Measurements from ENCODE around the gene ATOH8. TPM values are rescaled to one million over a fixed set of nuclear protein-coding genes. Genes with fewer than 3 reads are reported as not detected.
"Not testable (repeated sequence)": the region's sequence is repeated elsewhere in the genome, so short reads cannot be mapped to it uniquely, and the experiment has no call there.

Gene ATOH8
- total RNA-seq, 1 donor from 2014 or later: 0.18 TPM

GRCh38 chr2:85823951-85824350 lies 70.2 kb downstream of the ATOH8 start:
- intact Hi-C loops (cut with micrococcal nuclease): no loop called here

- intact Hi-C loops (cut with micrococcal nuclease): loop anchor here (1.0 kb wide), 3 partner anchors 62 to 253 kb away; no protein-coding TSS in a partner anchor
Observed at GRCh38 chr2:85826990-85827878, 73.4 kb downstream of the ATOH8 start.

GRCh38 chr2:85827879-85828569 lies 74.2 kb downstream of the ATOH8 start:
- intact Hi-C loops (cut with micrococcal nuclease): loop anchor here (1.0 kb wide), 3 partner anchors 61 to 252 kb away; no protein-coding TSS in a partner anchor

- intact Hi-C loops (cut with micrococcal nuclease): no loop called here
Observed at GRCh38 chr2:85828725-85829124, 74.9 kb downstream of the ATOH8 start.

- intact Hi-C loops (cut with micrococcal nuclease): not testable (repeated sequence)
Observed at GRCh38 chr2:85829394-85829793, 75.6 kb downstream of the ATOH8 start.

- intact Hi-C loops (cut with micrococcal nuclease): loop anchor here (5.0 kb wide), 1 partner anchor 37 kb away; no protein-coding TSS in a partner anchor
Observed at GRCh38 chr2:85830645-85831044, 76.9 kb downstream of the ATOH8 start.

GRCh38 chr2:85831735-85832134 lies 77.9 kb downstream of the ATOH8 start:
- intact Hi-C loops (cut with micrococcal nuclease): loop anchor here (5.0 kb wide), 1 partner anchor 36 kb away; no protein-coding TSS in a partner anchor

GRCh38 chr2:85834466-85834865 lies 80.7 kb downstream of the ATOH8 start:
- intact Hi-C loops (cut with micrococcal nuclease): loop anchor here (5.0 kb wide), 1 partner anchor 33 kb away; no protein-coding TSS in a partner anchor

Other genes with a start within 250 kb of the ATOH8 start
- gene MAT2A, start 214.8 kb upstream of the ATOH8 start, total RNA-seq: 327 and 333 TPM in 2 replicates
- gene GGCX, start 192.5 kb upstream of the ATOH8 start, total RNA-seq: 21.3 and 24.3 TPM in 2 replicates
- 139 and 146 TPM in 2 replicates for gene VAMP8, start 176.4 kb upstream of the ATOH8 start, total RNA-seq
- gene VAMP5, start 169.6 kb upstream of the ATOH8 start, total RNA-seq: 60.8 and 65.6 TPM in 2 replicates
- 97.8 and 108 TPM in 2 replicates for gene RNF181, start 158.2 kb upstream of the ATOH8 start, total RNA-seq
- 2.1 and 2.2 TPM in 2 replicates for gene TMEM150A, start 151.3 kb upstream of the ATOH8 start, total RNA-seq
- gene C2orf68, start 141.9 kb upstream of the ATOH8 start, total RNA-seq: 40.5 and 41.4 TPM in 2 replicates
- 81.2 and 83.9 TPM in 2 replicates for gene USP39, start 137.8 kb upstream of the ATOH8 start, total RNA-seq
- not detected in 2 replicates for gene SFTPB, start 85.8 kb upstream of the ATOH8 start, total RNA-seq
- gene GNLY, start 59.6 kb upstream of the ATOH8 start, total RNA-seq: 17.8 and 18.1 TPM in 2 replicates
- gene ST3GAL5, start 135.0 kb downstream of the ATOH8 start, total RNA-seq: 30.4 and 30.8 TPM in 2 replicates